ENCODE measurements around the gene PITPNM3.

- no peak for TF ChIP-seq POLR2AphosphoS5 (IDR thresholded peaks at IDR 0.05; ENCODE audit: low read depth, low read length)
- TF ChIP-seq POLR2A (IDR thresholded peaks at IDR 0.05; ENCODE audit: low read depth, low read length): no peak
- TF ChIP-seq TAF1 (IDR thresholded peaks at IDR 0.05; ENCODE audit: borderline replicate concordance, low read depth, low read length): no peak
These were observed 88.8 kb downstream of the PITPNM3 start for GRCh38 chr17:6467567-6467966.

Measured in GM12892 (cell line).